AG08395 (cell line): ENCODE measurements around the gene INMT.
A peak's percentile ranks its signal among the peaks of the same experiment; 100 is the strongest.

Experiments
- DNase-seq: peaks from one replicate; pipeline ENCODE4 v3.0.0; 2012; ENCODE audit warnings: mixed read lengths, low spot score

Gene INMT

DNA sequence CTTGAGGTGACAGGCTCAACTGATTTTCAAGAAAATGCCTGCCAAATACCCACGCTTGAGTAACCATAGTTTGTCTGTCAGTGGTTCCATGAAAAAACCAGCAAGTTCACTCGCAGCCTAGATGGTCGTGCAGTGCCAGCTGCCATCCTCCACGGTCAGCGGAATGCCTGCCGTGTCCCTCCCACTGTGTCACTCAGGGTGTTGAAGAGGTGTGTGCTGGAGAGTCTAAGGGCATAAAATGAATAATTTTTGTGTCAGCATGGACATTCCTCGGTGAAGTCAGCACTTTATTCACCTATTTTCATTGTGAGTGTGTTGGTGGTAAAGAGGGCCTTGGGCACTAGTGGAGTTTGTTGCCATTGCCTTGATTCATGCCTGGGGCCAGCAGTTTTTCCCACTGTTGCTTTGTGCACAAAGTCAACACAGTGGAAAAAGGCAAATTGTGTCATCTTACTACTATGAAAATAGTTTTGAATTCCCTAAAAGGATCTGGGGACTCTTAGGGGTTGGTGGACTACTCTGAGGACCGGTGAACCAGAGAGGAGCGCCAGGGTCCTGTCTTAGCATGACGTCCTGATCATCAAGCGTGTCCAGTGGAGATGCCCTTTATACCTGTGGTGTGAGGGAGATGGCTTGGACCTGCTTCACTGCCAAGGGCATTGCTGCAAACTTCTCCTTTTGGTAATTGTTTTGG is 36.9 kb downstream of the INMT start:
- no peak for DNase-seq

DNA sequence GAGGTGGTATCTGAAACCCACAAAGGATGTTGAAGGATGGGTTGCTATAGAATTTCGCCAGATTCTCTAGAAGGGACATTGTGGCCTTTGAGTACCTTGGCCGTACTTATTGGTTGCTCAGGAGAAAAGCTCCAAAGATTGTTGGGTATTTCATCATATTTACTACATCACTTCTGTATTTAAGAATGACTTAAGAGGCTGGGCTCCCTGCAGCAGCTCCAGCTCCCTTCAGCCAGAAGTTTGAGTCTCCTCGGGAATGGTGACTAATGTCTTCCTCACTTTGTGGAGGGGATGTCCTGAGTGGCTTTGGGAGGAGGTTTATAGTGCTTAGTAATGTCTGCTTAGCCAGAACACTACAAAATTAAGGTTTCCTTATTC is 37.4 kb downstream of the INMT start:
- peak; percentile 92 for DNase-seq

DNA sequence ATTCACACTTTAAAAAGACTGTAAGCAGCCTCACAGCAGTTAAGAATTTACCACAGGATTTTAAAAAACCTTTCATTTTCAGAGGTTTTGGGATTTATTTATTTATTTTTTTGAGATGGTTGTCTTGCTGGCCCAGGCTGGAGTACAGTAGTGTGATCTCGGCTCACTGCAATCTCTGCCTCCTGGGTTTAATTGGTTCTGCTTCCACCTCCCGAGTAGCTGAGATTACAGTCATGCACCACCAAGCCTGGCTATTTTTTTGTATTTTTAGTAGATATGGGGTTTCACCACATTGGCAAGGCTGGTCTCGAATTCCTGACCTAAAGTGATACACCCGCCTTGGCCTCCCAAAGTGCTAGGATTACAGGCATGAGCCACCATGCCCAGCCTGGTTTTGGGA is 38.4 kb downstream of the INMT start:
- DNase-seq, result no peak

DNA sequence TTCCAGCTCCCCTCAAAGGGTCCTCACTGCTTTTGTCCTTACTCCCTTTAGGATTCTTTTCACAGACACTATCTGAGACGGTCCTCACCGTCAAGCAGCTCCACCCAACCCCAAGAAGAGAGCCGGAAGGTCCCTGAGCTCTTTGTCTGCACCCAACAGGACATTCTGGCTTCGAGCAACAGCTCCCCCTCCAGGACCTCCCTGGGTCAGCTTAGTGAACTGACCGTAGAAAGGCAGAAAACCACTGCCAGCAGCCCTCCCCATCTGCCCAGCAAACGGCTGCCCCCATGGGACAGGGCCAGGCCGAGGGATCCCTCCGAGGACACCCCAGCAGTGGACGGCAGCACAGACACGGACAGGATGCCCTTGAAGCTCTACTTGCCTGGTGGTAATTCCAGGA is 39.2 kb downstream of the INMT start:
- no peak for DNase-seq

DNA sequence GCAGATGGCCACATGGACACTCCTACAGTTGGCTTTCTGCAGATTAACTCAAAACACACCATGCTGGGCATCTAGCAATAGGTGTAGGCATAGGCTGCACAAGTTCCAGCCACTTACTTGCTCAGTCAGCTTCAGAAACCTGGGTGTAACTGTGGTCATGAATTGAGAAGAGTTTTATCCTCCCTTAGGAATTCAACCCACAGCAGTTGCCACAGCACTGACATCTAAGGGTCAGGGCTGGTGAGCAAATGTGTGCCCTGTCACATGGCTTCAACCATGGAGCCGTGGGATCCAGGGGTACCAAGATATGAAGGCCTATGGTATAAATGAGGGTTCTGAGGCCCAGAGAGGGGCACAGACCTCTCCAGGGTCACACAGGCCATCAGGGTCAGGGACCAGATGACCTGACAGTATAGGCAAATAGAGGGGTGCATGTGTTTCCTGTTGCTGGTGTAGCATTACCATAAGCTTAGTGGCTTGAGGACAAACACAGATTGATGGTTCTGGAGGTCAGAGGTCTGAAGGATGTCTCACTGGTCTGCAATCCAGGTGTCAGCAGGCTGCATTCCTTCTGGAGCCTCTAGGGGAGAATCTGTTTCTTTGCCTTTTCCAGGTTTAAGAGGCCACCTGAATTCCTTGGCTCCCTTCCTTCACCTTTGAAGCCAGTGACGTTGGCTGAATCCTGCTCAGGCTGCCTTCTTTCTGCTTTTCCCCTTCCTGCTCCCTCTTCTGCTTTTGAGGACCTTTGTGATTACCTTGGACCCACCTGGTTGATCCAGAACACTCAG is 43.4 kb downstream of the INMT start:
- DNase-seq, result no peak

- DNase-seq, result peak; percentile 51
Observed at GRCh38 chr7:30796105-30796869, 44.4 kb downstream of the INMT start.

- no peak for DNase-seq
Observed at GRCh38 chr7:30797176-30798040, 45.5 kb downstream of the INMT start.

- peak; percentile 85 for DNase-seq
Observed at GRCh38 chr7:30799206-30799975, 47.5 kb downstream of the INMT start.

GRCh38 chr7:30799976-30800661 is 48.2 kb downstream of the INMT start:
- no peak for DNase-seq

GRCh38 chr7:30800785-30801252 is 48.9 kb downstream of the INMT start:
- peak; percentile 83 for DNase-seq

DNA sequence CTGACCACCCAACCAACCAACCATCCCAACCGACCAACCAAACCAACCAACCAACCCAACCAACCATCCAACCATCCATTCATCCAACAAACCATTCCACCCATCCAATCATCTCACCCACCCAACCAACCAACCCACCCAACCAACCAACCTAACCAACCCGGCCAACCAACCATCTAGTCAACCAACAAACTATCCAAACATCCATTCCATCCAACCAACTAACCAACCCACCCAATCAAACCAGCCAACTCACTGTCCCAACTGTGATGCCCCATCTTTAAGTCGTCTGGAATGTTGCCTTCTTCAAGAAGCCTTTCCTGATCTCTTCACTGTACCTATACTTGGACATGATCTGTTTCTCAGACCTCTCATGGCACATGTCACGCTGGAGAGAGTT is 50.9 kb downstream of the INMT start:
- no peak for DNase-seq

GRCh38 chr7:30804078-30804661 is 52.2 kb downstream of the INMT start:
- DNase-seq, result peak; percentile 71

- DNase-seq, result no peak
Observed at GRCh38 chr7:30805081-30805691, 53.3 kb downstream of the INMT start.

DNA sequence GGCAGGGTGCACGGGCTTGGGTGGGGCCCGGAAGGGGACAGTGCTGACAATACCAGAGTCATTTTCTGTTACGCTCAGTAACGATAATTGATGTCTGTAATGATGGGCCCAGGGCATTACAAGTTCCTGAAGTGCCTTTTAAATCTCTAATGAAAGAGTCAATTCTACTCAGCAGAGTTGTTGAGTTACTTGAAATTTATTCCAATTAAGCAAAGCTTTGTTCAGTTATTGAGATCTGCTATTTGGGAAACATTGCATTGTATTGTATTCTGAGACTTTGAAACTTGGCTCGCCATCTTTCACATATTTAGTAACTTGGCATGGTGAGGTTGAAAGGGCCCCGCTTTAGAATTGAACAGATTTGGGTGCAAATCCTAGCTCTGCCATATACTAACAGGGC is 54.0 kb downstream of the INMT start:
- no peak for DNase-seq
